Measurements from ENCODE around the gene GAL3ST3. TPM values are rescaled to one million over a fixed set of nuclear protein-coding genes. Genes with fewer than 3 reads are reported as not detected.

GAL3ST3 gene
- total RNA-seq, 6 donors from 2014 or later = 2.4 TPM; not detected in 5

GRCh38 chr11:66022401-66023185 lies 26.4 kb downstream of the GAL3ST3 start:
- Histone ChIP-seq H3K27ac (no peak overlapping the region), H3K36me3 (no peaks in the 10 kb centered on the region), H3K9me3 (no peaks in the 10 kb centered on the region), H3K27me3 (no peaks in the 10 kb centered on the region), H3K4me1 (peaks cover 14 to 25% (median 20%) of the 10 kb centered on the region in 4 donors), H3K4me3 (peak overlapping the region in 2 of 4 donors; percentile 4 to 28)
- TF ChIP-seq, protein P1, sequence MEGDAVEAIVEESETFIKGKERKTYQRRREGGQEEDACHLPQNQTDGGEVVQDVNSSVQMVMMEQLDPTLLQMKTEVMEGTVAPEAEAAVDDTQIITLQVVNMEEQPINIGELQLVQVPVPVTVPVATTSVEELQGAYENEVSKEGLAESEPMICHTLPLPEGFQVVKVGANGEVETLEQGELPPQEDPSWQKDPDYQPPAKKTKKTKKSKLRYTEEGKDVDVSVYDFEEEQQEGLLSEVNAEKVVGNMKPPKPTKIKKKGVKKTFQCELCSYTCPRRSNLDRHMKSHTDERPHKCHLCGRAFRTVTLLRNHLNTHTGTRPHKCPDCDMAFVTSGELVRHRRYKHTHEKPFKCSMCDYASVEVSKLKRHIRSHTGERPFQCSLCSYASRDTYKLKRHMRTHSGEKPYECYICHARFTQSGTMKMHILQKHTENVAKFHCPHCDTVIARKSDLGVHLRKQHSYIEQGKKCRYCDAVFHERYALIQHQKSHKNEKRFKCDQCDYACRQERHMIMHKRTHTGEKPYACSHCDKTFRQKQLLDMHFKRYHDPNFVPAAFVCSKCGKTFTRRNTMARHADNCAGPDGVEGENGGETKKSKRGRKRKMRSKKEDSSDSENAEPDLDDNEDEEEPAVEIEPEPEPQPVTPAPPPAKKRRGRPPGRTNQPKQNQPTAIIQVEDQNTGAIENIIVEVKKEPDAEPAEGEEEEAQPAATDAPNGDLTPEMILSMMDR (IDR thresholded peaks at IDR 0.05) = peak; percentile 95 to 100 (median 96)
- TF ChIP-seq POLR2A (IDR thresholded peaks at IDR 0.05) = no peak
- 19 to 27% methylated on average over 33 to 46 of the region's 46 CpGs for WGBS, 2 donors
- ATAC-seq (ENCODE audit: low FRiP score in 2 of 2) = peak; percentile 83 to 94
- peak; percentile 79 to 97 for DNase-seq

GRCh38 chr11:66020618-66021357 lies 28.2 kb downstream of the GAL3ST3 start:
- ATAC-seq (ENCODE audit: low FRiP score in 2 of 2) = peak; percentile 58 to 67
- Histone ChIP-seq H3K4me3 (peak overlapping the region in 2 of 4 donors; percentile 5 to 25), H3K36me3 (no peaks in the 10 kb centered on the region), H3K27me3 (no peaks in the 10 kb centered on the region), H3K27ac (peak overlapping the region in 2 of 4 donors; percentile 56 to 58), H3K9me3 (no peaks in the 10 kb centered on the region), H3K4me1 (peaks cover 14 to 25% (median 20%) of the 10 kb centered on the region in 4 donors)
- 70 to 81% methylated on average over 17 to 24 of the region's 25 CpGs for WGBS, 2 donors
- no peak for TF ChIP-seq POLR2A (IDR thresholded peaks at IDR 0.05)
- no peak for TF ChIP-seq EP300 (IDR thresholded peaks at IDR 0.05)
- TF ChIP-seq POLR2AphosphoS5 (IDR thresholded peaks at IDR 0.05) = peak in 1 of 2 donors; percentile 38
- TF ChIP-seq, protein P1 (IDR thresholded peaks at IDR 0.05) = no peak
- peak; percentile 48 to 79 for DNase-seq

GRCh38 chr11:66020212-66020611 lies 28.7 kb downstream of the GAL3ST3 start:
- Histone ChIP-seq H3K27me3 (no peaks in the 10 kb centered on the region), H3K4me1 (peaks cover 14 to 28% (median 21%) of the 10 kb centered on the region in 4 donors), H3K27ac (no peak overlapping the region), H3K9me3 (no peaks in the 10 kb centered on the region), H3K4me3 (peak overlapping the region in 1 of 4 donors; percentile 25), H3K36me3 (no peaks in the 10 kb centered on the region)
- DNase-seq (no peak), ATAC-seq (ENCODE audit: low FRiP score in 2 of 2) (peak in 1 of 2 donors; percentile 24)
- WGBS, 2 donors = 56 to 81% methylated on average over 4 to 8 of the region's 8 CpGs
- TF ChIP-seq POLR2AphosphoS5 (IDR thresholded peaks at IDR 0.05) = no peak
- no peak for TF ChIP-seq POLR2A (IDR thresholded peaks at IDR 0.05)
- no peak for TF ChIP-seq EP300 (IDR thresholded peaks at IDR 0.05)
- TF ChIP-seq, protein P1 (IDR thresholded peaks at IDR 0.05) = no peak

DNA sequence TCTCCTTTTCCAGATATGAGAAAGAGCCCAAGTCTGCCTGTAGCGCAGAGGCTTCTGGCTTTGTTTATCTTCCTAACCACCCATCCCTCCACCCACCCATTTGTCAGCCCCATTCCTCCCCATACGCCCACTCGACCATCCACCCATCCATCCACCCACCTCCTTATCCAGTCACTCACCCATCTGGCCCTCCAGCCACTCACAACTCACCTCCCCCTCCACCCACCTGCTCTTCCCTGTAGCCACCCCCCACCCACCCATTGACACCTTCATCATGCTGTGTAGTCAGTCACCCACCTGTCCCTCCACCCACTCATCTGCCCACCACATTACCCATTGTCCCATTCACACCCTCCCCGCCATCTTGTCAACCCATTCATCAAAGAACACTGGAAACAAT lies 31.6 kb downstream of the GAL3ST3 start:
- 83 to 86% methylated on average over 4 of the region's 4 CpGs for WGBS, 2 donors

More for the DNA sequence above, 31.6 kb downstream of the GAL3ST3 start:
- no peak overlapping the region for H3K4me3 ChIP-seq
- peaks cover 0 to under 1% (median under 1%) of the 10 kb centered on the region in 4 donors for H3K27me3 ChIP-seq
- ATAC-seq (ENCODE audit: low FRiP score in 2 of 2) (no peak), DNase-seq (no peak)
- H3K9me3 ChIP-seq = no peaks in the 10 kb centered on the region
- H3K27ac ChIP-seq = no peak overlapping the region
- no peaks in the 10 kb centered on the region for H3K36me3 ChIP-seq
- TF ChIP-seq POLR2AphosphoS5 (IDR thresholded peaks at IDR 0.05) (no peak), POLR2A (IDR thresholded peaks at IDR 0.05) (no peak), EP300 (IDR thresholded peaks at IDR 0.05) (no peak)
- TF ChIP-seq, protein P1 (IDR thresholded peaks at IDR 0.05) = no peak
- H3K4me1 ChIP-seq = peaks cover 8 to 36% (median 24%) of the 10 kb centered on the region in 4 donors
